ENCODE data around the gene RSRP1.
"Not testable (repeated sequence)": the region's sequence is repeated elsewhere in the genome, so short reads cannot be mapped to it uniquely, and the experiment has no call there.

- TF ChIP-seq EZH2 (IDR thresholded peaks at IDR 0.05; ENCODE audit: low read depth); CTCF (conservative IDR thresholded peaks at IDR 0.05): not testable (repeated sequence)
Measured at GRCh38 chr1:25296501-25296900, 49.2 kb upstream of the RSRP1 start.

All from PC-9 (cell line).